HepG2 (cell line): Measurements from ENCODE around the gene AFG1L. TPM values are rescaled to one million over a fixed set of nuclear protein-coding genes. Genes with fewer than 3 reads are reported as not detected.

Experiments used
- ELF4 ChIP-seq: sonication (generic); formaldehyde crosslinking; IDR thresholded peaks from 2 replicates; pipeline ENCODE4 v1.5.0; 2020; ENCODE audit warnings: missing genetic modification reagents, mild to moderate bottlenecking, moderate library complexity, borderline replicate concordance
- FOXC1 ChIP-seq: sonication (generic); formaldehyde crosslinking; IDR thresholded peaks from 2 replicates; pipeline ENCODE4 v1.8.0; 2022; ENCODE audit warnings: mild to moderate bottlenecking, missing genetic modification reagents, borderline replicate concordance
- HMGA1 ChIP-seq: sonication (generic); formaldehyde crosslinking; conservative IDR thresholded peaks from 2 replicates; pipeline ENCODE4 v1.4.0; 2020; ENCODE audit warnings: missing genetic modification reagents
- JUNB ChIP-seq: sonication (generic); formaldehyde crosslinking; IDR thresholded peaks from 2 replicates; pipeline ENCODE4 v1.8.0; 2022; ENCODE audit warnings: missing genetic modification reagents, mild to moderate bottlenecking, borderline replicate concordance
- KIAA2018 ChIP-seq: sonication (generic); formaldehyde crosslinking; IDR thresholded peaks from 2 replicates; pipeline ENCODE4 v1.5.0; 2020; ENCODE audit warnings: mild to moderate bottlenecking, missing genetic modification reagents, borderline replicate concordance
- KMT2B ChIP-seq: IDR thresholded peaks from 2 replicates; pipeline ENCODE4 v1.6.1; 2016; ENCODE audit warnings: missing genetic modification reagents, missing compliant biosample characterization
- MXD4 ChIP-seq: IDR thresholded peaks from 2 replicates; pipeline ENCODE4 v1.6.1; 2016; ENCODE audit warnings: mild to moderate bottlenecking, missing biosample characterization, missing genetic modification reagents
- POLR2AphosphoS5 ChIP-seq: IDR thresholded peaks from 2 replicates; pipeline ENCODE4 v1.6.1; 2012; ENCODE audit warnings: low read depth, low read length
- TEAD2 ChIP-seq: sonication (generic); formaldehyde crosslinking; IDR thresholded peaks from 2 replicates; pipeline ENCODE4 v1.9.0; 2021; ENCODE audit warnings: missing genetic modification reagents
- TFE3 ChIP-seq: IDR thresholded peaks from 2 replicates; pipeline ENCODE4 v1.6.1; 2016
- ZNF441 ChIP-seq: sonication (generic); formaldehyde crosslinking; IDR thresholded peaks from 2 replicates; pipeline ENCODE4 v1.7.0; 2021; ENCODE audit warnings: missing genetic modification reagents, borderline replicate concordance
- ZNF446 ChIP-seq: sonication (generic); formaldehyde crosslinking; IDR thresholded peaks from 2 replicates; pipeline ENCODE4 v1.5.0; 2020; ENCODE audit warnings: mild to moderate bottlenecking, missing genetic modification reagents
- ZNF777 ChIP-seq: sonication (generic); formaldehyde crosslinking; IDR thresholded peaks from 2 replicates; pipeline ENCODE4 v1.4.0; 2020; ENCODE audit warnings: missing genetic modification reagents
- ZNF83 ChIP-seq: sonication (generic); formaldehyde crosslinking; IDR thresholded peaks from 2 replicates; pipeline ENCODE4 v1.4.0; 2020; ENCODE audit warnings: missing genetic modification reagents, mild to moderate bottlenecking, borderline replicate concordance
- ZNF850 ChIP-seq: sonication (generic); formaldehyde crosslinking; conservative IDR thresholded peaks from 2 replicates; pipeline ENCODE4 v1.9.0; 2021; ENCODE audit warnings: mild to moderate bottlenecking, missing genetic modification reagents
- ZNF891 ChIP-seq: sonication (generic); formaldehyde crosslinking; IDR thresholded peaks from 2 replicates; pipeline ENCODE4 v1.5.0; 2020; ENCODE audit warnings: mild to moderate bottlenecking, missing genetic modification reagents
- polyA plus RNA-seq, 8 experiments: library from polyadenylated mRNA; depleted of rRNA in 3 of 8; stranded (reverse) in 7 of 8; unstranded in 1 of 8; fragments of >200 nt; fragmentation: Illumina TruSeq in 4 of 8; extraction: Trizol in 4 of 8; gene quantifications; 2 replicates each; pipeline versions ENCODE4 v1.2.1 to v1.2.3, GENCODE V29; 2011 to 2016; ENCODE audit warnings: low read depth in 4 of 8, missing spikeins in 1 of 8, mixed read lengths in 1 of 8; ENCODE audit not compliant: insufficient read depth in 1 of 8
- total RNA-seq, 5 experiments: library from RNA; depleted of rRNA; stranded (reverse); fragments of >200 nt; fragmentation: Illumina TruSeq; extraction: Trizol; gene quantifications; 2 replicates each; pipeline ENCODE4 v1.2.3, GENCODE V29; 2016; ENCODE audit warnings: low read depth in 1 of 5
- TF ChIP-seq, protein P1 (sequence below): sonication (generic); formaldehyde crosslinking; IDR thresholded peaks from 2 replicates; pipeline ENCODE4 v1.5.0; 2020; ENCODE audit warnings: mild to moderate bottlenecking, missing genetic modification reagents

Gene AFG1L
- total and polyA plus RNA-seq, 2 of the 13 experiments (the other 11 are each of a cell fraction or from before 2014, with no cell fraction given) = 3.1 to 14.0 TPM

DNA sequence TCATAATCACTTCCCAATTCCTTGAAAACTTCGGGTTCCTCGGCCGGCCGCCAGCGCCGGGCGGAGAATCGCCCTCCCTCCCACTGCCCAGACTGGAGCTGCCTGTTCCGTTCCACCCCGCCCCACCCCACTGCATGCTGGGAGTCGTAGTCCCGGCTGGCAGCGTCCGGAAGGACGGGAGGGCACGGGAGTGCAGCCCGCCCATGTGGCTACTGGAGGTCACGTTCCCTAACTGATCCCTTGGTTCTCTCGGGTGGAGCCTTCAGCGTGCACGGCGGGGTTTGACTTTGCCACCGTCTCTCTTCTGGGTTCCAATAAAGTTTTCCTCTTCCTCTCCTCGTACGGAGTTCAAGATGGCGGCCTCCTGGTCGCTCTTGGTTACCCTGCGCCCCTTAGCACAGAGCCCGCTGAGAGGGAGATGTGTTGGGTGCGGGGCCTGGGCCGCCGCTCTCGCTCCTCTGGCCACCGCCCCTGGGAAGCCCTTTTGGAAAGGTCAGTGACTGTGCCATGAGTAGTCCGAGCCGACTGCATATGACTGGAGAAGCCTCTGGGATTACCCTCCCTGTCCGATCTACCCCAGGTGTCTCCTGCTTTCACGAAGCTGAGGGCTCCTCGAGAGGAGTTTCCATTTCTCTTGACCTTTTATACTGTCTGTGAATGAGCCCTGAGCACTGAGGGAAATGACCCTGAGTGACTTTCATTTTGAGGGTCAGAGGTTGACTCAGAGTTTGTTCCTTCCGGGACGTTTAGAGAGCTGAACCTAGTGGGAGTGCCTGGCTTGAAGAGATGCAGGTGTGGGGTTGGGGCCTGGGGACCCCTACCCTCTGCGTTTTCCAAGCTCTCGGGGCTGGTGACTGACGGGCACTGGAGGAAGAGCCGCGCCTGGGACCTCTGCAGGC is at the start of gene AFG1L (continued):
- peak; percentile 86; the same call in 1 of the 2 replicates for TF ChIP-seq ELF4 (CRISPR knock-in tag)
- no peak for TF ChIP-seq HMGA1
- TF ChIP-seq, protein P1, sequence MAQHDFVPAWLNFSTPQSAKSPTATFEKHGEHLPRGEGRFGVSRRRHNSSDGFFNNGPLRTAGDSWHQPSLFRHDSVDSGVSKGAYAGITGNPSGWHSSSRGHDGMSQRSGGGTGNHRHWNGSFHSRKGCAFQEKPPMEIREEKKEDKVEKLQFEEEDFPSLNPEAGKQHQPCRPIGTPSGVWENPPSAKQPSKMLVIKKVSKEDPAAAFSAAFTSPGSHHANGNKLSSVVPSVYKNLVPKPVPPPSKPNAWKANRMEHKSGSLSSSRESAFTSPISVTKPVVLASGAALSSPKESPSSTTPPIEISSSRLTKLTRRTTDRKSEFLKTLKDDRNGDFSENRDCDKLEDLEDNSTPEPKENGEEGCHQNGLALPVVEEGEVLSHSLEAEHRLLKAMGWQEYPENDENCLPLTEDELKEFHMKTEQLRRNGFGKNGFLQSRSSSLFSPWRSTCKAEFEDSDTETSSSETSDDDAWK (CRISPR knock-in tag) = no peak
- no peak for TF ChIP-seq ZNF850 (CRISPR knock-in tag)
- TF ChIP-seq MXD4 = 0 out of 2 replicates have a peak, but pooled peaks have one; percentile 27
- TF ChIP-seq POLR2AphosphoS5 = peak; percentile 77
- TF ChIP-seq KIAA2018 = no peak
- no peak for TF ChIP-seq ZNF446 (CRISPR knock-in tag)
- TF ChIP-seq ZNF83 (CRISPR knock-in tag) = no peak; the same call in 1 of the 2 replicates
- TF ChIP-seq TFE3 (CRISPR knock-in tag) = peak; percentile 38; the same call in 1 of the 2 replicates
- TF ChIP-seq ZNF441 (CRISPR knock-in tag) = peak; percentile 55; the same call in 1 of the 2 replicates
- TF ChIP-seq JUNB (CRISPR knock-in tag) = no peak
- 0 out of 2 replicates have a peak, but pooled peaks have one; percentile 32 for TF ChIP-seq ZNF891
- no peak for TF ChIP-seq TEAD2 (CRISPR knock-in tag)
- peak; percentile 35 for TF ChIP-seq FOXC1 (CRISPR knock-in tag)
- peak; percentile 79 for TF ChIP-seq KMT2B (CRISPR knock-in tag)
- TF ChIP-seq ZNF777 (CRISPR knock-in tag) = peak; percentile 58; the same call in 1 of the 2 replicates
